HG03571 (cell line): Measurements from ENCODE around the gene VLDLR.

ENCODE experiments used
- ATAC-seq: cut with Tn5 transposase; IDR thresholded peaks from one replicate; pipeline ENCODE4 v1.9.1; 2021; ENCODE audit not compliant: unreplicated experiment

The VLDLR gene

GRCh38 chr9:2662496-2662895 is 40.9 kb downstream of the VLDLR start:
- no peak for ATAC-seq

- ATAC-seq, result no peak
Observed at GRCh38 chr9:2663461-2664173, 42.0 kb downstream of the VLDLR start.

DNA sequence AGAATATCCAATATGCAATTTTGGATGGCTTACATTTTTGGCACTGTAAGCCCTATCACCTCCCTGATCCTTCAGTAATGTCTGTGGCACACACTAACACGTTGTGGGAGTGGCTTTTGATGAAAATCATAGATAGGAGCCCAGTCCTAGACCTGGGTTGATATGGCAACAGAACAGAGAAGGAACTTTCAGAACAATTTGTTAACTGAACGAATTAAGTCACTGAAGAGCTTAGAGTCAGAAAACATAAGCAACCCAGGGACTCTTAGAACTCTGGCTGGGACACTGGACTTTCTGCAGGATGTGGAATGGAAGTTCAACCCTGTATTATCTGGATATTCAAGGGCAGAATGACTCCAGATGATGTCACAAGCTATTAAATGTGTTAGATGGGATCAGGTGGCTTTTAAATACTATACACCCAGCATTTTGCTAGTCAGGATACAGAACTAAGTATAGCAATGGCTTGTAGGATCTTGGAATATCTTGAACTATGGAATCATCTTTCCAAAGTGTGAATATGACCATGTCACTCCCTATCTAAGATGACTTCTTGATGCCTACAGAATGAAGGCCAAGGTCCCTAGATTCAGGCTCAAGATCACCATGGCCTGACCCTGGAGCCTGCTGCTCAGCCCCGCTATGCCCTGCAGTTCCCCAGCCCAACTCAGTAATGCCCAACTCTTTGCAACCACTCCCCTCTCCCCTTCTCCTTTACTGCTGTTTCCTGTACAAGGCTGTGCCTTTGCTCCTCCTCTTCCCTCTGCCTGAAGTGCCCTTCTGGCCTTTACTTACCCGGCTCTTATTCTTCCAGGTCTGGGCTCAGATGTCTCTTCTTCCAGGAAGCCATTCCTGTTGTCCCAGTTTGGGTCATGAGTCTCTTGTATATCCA is 42.8 kb downstream of the VLDLR start:
- ATAC-seq, result no peak

DNA sequence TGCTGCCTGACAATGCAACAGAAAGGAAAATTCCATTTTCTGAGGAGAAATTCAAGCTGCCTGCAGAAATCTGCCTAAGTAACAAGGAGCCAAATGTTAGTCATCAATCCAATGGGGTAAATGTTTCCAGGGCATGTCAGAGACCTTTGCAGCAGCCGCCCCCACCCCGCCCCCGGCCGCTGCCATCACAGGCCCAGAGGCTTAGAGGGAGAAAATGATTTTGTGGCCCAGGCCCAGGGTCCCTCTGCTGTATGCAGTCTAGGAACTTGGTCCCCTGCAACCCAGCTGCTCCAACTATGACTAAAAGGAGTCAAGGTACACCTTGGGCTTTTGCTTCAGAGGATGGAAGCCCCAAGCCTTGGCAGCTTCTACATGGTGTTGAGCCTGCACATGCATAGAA is 45.0 kb downstream of the VLDLR start:
- no peak for ATAC-seq

- ATAC-seq, result no peak
Observed at GRCh38 chr9:2673161-2673560, 51.6 kb downstream of the VLDLR start.

DNA sequence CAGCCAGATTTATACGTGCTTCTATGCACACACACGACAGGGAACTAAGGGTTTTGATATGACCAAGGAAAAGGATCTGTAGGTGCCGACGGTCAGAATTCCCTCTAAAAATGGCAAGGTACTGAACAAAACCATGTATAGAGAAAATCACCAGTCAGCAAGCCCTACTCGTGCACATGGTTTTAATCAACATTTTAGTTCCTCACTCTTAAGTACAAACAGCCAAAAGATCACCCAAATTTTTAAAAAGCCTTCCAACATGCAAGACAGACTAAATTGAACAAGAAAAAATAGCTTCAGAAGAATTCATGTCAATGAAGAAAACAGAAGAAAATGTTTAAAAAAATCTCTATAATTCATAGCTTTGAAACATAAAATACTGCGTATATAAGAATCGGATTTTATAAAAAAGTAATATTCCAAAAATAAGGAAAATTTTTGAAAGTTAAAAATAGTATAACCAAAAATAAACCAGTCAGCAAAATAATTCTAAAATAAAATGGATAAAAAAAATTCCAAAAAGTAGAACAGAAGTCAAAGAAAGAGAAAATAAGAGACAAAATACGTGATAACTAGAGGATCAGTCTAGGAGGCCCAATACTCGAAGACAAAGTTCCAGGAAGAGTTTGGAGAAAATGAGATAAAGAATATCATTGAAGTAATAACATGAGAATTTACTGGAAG is 52.7 kb downstream of the VLDLR start:
- ATAC-seq, result no peak

DNA sequence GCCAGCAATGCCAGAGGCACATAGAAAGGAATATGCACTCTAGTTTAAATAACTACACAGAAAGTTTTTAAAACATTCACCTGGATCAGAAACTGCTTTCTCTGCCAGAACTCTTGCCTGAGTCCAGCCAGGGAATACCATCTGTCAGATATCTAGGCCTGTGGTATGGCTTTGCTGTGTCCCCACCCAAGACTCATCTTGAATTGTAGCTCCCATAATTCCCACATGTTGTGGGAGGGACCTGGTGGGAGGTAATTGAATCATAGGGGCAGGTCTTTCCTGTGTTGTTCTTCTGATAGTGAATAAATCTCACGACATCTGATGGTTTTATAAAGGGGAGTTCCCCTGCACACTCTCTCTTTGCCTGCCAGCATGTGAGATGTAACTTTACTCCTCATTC is 54.2 kb downstream of the VLDLR start:
- ATAC-seq, result no peak

GRCh38 chr9:2676466-2676865 is 54.9 kb downstream of the VLDLR start:
- ATAC-seq, result no peak

GRCh38 chr9:2677915-2678889 is 56.6 kb downstream of the VLDLR start:
- ATAC-seq, result no peak

DNA sequence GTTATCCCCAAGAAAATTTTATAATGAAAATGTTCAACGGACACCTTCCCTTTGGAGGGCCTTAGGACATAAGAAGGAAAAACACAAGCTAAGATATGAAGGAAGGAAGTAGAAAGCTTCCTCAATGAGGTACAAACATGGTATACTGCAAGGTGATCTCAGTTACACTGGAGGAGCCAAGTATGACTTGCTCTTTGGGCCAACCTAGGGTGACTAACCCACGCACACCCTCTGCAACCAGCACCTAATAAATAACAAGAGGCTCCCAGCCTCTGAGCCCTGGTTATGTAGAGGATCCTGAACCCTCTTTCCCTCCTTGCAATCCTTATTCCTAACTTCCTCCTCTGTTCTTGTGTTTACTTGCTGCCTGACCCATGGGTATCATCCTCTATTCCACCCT is 57.4 kb downstream of the VLDLR start:
- ATAC-seq, result no peak

- ATAC-seq, result no peak
Observed at GRCh38 chr9:2681981-2682380, 60.4 kb downstream of the VLDLR start.

DNA sequence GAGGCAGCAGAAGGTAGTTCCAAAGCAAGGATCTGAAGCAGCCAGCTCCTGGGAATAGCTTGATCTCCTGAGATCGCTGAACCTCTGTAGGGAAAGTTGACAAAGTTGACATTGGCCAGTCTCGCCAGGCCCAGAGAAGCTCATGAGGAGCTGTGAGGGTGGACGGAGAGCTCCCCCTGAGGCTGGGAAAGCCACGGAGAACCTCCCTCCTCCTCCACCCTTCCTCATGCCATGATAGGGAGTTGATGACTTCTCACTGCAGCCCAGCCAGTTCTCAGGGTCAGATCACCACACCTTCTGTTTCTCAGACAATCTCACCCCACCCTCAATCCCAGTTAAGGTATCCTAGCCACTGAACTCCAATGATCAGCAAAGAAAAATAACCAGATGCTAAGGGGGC is 65.3 kb downstream of the VLDLR start:
- ATAC-seq, result no peak

DNA sequence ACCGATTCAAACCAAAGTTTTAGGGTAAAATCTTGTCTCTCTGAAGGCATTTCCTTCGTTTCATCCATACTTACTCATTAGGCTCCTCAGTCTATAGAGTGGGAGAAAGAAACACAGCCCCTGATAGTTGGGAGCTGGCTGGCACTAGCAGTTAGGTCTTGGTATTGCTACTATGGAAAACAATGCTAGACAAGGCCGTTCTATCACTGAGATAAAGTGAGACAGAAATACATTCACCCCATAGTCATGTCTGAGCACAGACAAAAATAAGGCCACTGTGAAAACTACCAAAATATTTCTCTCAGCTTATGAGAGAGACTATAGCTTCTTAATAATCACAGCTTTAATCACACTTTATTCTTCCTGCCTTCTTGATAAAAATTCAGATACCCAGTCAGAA is 67.0 kb downstream of the VLDLR start:
- no peak for ATAC-seq

- ATAC-seq, result no peak
Observed at GRCh38 chr9:2691212-2691611, 69.6 kb downstream of the VLDLR start.

DNA sequence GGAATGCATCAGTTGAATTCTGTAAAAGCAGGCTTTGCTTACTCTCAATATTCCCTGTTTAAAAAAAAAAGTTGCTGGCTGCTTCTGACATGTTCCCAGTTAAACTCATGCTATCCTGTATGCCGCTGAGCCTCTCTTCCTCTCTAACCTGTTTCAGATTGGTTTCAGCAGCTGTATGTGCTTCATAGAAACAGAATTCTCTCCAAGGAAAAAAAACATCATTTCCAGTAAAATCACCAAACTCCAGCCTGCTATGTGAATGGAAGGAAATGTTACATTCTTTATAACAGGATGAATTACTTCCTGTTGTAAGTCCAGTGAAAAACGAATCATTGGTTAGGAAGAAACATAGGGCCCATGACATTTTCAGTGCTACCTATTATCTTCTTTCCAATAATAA is 70.0 kb downstream of the VLDLR start:
- no peak for ATAC-seq

DNA sequence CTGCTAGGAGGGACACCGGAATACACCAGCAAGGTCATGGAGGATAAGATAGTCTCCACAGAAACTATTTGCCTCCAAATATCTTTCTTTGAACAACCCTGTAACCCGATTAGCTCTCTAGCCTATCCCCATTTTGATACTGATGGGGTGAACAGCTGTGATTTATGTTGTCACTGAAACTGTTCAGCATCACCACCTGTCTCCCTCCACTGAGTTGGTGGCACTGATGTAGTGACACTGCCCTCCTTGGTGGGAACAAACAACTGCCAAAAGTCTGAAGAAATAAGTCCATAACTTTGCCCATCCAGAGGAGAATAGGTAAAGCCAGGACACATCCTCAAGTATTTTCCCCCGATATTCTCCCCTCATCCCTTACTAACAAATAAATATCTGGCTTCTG is 71.5 kb downstream of the VLDLR start:
- ATAC-seq, result no peak

- peak; percentile 91 for ATAC-seq
Observed at GRCh38 chr9:2697492-2697891, 75.9 kb downstream of the VLDLR start.

DNA sequence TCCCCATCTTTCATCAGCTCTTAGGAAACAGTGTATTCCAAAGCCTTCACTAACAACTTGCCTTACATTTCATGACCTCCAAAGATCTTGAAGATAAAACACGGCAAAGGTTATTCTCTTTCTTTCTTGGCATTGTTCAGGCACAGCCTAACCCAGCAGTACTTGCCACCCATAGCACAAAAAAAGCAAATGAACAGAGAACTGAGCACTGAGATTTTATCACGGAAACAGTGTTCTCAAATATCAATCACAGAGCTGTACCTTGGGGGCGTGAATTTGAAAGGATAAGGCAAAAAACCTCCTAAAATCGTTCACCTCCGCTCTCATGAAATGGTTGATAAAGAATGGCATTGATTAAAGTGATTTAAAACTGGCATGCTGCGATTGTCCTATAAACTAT is 78.8 kb downstream of the VLDLR start:
- no peak for ATAC-seq

DNA sequence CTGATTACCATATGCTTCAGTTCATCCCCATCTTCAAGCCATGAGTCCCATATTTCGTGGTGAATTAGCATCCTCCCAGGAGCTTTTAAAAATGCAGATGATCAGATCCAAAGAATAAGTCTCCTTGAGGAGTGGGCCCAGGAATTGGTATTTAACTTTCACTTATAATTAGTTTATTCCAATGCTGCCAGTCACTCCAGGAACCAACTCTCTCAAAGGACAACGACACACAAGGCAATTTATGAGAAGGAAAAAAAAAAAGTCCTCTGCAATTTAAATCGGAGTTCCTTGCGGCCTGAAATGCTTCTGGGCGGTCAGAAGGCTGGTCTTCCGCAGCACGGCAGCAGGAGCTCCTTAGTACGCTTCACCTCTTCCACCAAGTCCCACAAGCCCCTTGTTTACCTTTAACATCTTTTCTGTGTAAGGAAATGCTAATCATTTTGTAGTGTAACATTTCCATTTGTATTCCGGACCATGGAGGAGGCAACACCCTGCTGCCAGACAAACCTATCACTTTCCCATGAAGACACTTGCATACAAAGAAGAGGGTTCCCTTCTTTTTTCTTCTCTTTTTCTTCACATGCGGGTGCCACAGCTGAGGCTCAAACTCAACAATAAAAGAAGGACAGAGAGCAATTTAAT is 79.4 kb downstream of the VLDLR start:
- ATAC-seq, result no peak

DNA sequence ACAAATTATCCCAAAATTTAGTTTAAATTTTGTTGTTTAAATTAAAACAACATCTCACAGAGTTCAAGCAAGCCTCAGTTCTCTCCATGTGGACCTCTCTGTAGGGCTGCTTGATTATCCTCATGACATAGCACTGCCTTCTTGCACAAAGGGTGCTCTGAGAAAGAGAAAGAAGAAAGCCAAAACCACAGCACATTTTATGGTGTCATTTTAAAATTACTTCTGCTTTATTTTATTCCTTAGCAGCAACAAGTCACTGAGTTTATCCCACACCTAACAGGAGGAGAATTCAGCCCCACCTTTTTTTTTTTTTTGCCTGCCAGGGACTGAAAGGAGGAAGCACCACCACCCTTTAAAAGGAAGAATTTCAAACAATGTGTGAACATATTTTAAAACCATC is 82.9 kb downstream of the VLDLR start:
- no peak for ATAC-seq
